T-helper 1 cell treated with Interleukin-12 subunit alpha and Interleukin-12 subunit beta and Interleukin-4 antibody, amounts not matched to agents 30 ng/mL and 1 ng/mL, for 36 hours (primary cell): ENCODE results near the gene NLRC3. TPM values are rescaled to one million over a fixed set of nuclear protein-coding genes. Genes with fewer than 3 reads are reported as not detected.

Source experiments
- intact Hi-C: fragments of 100-400 bp; cut with micrococcal nuclease; formaldehyde crosslinking; loops from one replicate; pipeline ENCODE4 v1.15.1; 2024
- total RNA-seq: library from RNA; stranded (reverse); gene quantifications from 2 replicates; pipeline ENCODE4 v1.2.3, GENCODE V29; 2022

NLRC3 gene
- total RNA-seq, 1 donor from 2014 or later, result 99.9 TPM

- intact Hi-C loops, result no loop called here
These were observed 61.3 kb downstream of the NLRC3 start for GRCh38 chr16:3515897-3516296.

- intact Hi-C loops, result no loop called here
These were observed 62.6 kb downstream of the NLRC3 start for GRCh38 chr16:3514621-3515020.

GRCh38 chr16:3513892-3514583 lies 63.2 kb downstream of the NLRC3 start:
- intact Hi-C loops, result no loop called here

- intact Hi-C loops, result loop anchor here (1.0 kb wide), 1 partner anchor 8 kb away; no protein-coding TSS in a partner anchor
These were observed 65.7 kb downstream of the NLRC3 start for GRCh38 chr16:3511286-3512180.

- intact Hi-C loops, result no loop called here
These were observed 66.8 kb downstream of the NLRC3 start for GRCh38 chr16:3510416-3510815.

GRCh38 chr16:3509470-3509928 lies 67.7 kb downstream of the NLRC3 start:
- intact Hi-C loops, result loop anchor here (1.0 to 10.0 kb wide), 3 partner anchors 9 to 435 kb away; partner anchors contain the start of gene CREBBP

GRCh38 chr16:3508736-3509135 lies 68.5 kb downstream of the NLRC3 start:
- intact Hi-C loops, result loop anchor here (1.0 to 10.0 kb wide), 3 partner anchors 8 to 434 kb away; partner anchors contain the start of gene CREBBP

GRCh38 chr16:3503523-3503922 lies 73.7 kb downstream of the NLRC3 start:
- intact Hi-C loops, result loop anchor here (1.0 to 10.0 kb wide), 7 partner anchors 8 to 499 kb away; partner anchors contain the start of genes CREBBP, NAA60, ZNF263 and ZNF597

- intact Hi-C loops, result loop anchor here (2.0 to 10.0 kb wide), 5 partner anchors 60 to 427 kb away; partner anchors contain the start of genes CREBBP, NAA60 and ZNF597
These were observed 75.3 kb downstream of the NLRC3 start for GRCh38 chr16:3501783-3502400.

GRCh38 chr16:3501412-3501761 lies 75.8 kb downstream of the NLRC3 start:
- intact Hi-C loops, result loop anchor here (2.0 to 10.0 kb wide), 5 partner anchors 59 to 427 kb away; partner anchors contain the start of genes CREBBP, NAA60 and ZNF597

- intact Hi-C loops, result no loop called here
These were observed 78.2 kb downstream of the NLRC3 start for GRCh38 chr16:3498988-3499387.

- intact Hi-C loops, result no loop called here
These were observed 79.4 kb downstream of the NLRC3 start for GRCh38 chr16:3497771-3498170.

GRCh38 chr16:3496386-3496785 lies 80.8 kb downstream of the NLRC3 start:
- intact Hi-C loops, result no loop called here

- intact Hi-C loops, result no loop called here
These were observed 82.0 kb downstream of the NLRC3 start, which contains the start of gene C16orf90 for GRCh38 chr16:3495176-3495575. Gene C16orf90, minus strand, starts transcription at chr16:3495489. Its CDS starts 68 bp downstream, at chr16:3495421.

- intact Hi-C loops, result no loop called here
These were observed 82.7 kb downstream of the NLRC3 start for GRCh38 chr16:3494386-3494973.

GRCh38 chr16:3492356-3492755 lies 84.8 kb downstream of the NLRC3 start:
- intact Hi-C loops, result no loop called here

GRCh38 chr16:3490911-3491629 lies 86.1 kb downstream of the NLRC3 start:
- intact Hi-C loops, result no loop called here
